Right renal cortex interstitium (tissue), 3 donors: Measurements from ENCODE around the gene NPC2. TPM values are rescaled to one million over a fixed set of nuclear protein-coding genes. Genes with fewer than 3 reads are reported as not detected.

Experiments
- DNase-seq, 3 donors: peaks; one replicate each; pipeline ENCODE4 v3.0.0-alpha.2; 2013; ENCODE audit warnings: low read depth in 3 of 3, low spot score in 2 of 3
- polyA plus RNA-seq, 3 donors: library from polyadenylated mRNA; unstranded; fragments of 120-200 nt; gene quantifications; one replicate each; pipeline ENCODE4 v1.2.1, GENCODE V29; 2013; ENCODE audit not compliant: insufficient read length in 3 of 3

NPC2 gene
- polyA plus RNA-seq, 3 donors, result 333 to 385 (median 336) TPM

DNA sequence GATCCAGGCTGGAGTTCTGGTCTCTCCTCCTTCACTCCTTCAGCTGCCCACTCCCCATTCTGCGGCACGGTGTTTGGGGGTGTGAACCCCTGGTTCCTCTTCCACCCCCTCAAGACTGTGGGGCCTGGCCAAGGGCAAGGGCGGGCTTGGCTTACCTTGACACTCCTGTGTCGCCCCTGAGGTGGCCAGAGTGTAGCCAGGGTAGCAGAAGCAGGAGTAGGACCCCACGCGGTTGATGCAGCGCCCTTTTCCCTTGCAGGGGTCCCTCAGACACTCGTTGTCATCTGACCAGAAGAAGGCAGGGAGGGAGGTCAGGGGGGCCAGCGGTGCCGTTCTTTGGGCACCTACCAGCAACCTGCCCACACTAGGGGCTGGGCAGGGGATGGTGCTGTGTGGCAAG lies 28.7 kb upstream of the NPC2 start:
- DNase-seq, result no peak

DNA sequence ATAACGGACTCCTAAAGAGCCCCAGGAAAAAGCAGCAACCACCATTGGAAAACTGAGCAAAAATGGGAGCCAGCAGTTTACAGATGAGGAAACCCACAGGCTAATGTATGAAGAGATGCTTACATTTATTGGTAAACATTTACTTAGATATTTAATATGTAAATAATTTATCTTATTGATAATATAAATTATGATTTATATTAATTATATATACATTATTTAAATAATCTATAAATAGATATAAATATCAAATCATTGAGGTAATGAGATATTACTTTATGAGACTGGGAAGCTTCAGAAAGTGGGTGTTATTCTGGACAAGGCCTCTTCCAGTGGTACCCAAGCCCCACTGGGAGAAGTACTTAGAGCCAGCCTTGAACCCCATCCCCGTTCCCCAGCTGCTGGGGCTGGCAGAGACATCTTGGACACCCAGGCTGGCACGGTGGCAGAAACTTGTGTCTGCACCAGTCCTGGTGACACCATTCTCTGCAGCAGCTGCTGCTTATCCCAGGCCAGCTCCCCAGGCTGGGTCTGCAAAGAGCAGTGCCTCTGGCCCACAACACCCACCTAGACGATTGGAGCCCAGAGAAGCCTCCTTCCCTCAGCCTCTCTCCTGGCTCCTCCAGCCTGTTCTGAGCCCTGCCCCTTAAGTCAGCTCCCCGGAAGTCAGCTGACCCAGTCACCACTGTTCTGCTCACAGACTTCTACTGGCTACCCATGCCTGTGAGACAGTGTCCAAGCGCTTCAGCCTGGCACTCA lies 26.4 kb upstream of the NPC2 start:
- no peak for DNase-seq

- DNase-seq, result no peak
Observed at GRCh38 chr14:74518221-74518620, 25.1 kb upstream of the NPC2 start.

DNA sequence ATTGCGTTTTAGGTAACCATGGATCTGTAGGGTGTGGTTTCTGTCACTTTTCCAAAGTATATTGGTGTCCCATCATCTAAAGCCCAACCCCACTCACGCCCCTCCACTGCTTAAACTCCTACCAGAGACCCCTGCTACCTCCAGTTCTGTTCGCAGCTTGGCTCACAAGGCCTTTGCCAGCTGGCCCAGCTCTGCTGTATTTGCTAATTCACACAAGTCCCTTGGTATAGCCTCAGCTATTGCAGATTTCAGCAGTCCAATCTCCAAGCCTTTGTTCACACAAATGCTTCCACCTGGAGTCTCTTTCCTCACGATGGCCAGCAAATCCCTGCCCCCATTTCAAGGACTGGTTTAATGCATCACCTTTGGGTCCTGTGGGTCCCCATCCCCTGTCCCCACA lies 24.6 kb upstream of the NPC2 start:
- DNase-seq, result no peak

DNA sequence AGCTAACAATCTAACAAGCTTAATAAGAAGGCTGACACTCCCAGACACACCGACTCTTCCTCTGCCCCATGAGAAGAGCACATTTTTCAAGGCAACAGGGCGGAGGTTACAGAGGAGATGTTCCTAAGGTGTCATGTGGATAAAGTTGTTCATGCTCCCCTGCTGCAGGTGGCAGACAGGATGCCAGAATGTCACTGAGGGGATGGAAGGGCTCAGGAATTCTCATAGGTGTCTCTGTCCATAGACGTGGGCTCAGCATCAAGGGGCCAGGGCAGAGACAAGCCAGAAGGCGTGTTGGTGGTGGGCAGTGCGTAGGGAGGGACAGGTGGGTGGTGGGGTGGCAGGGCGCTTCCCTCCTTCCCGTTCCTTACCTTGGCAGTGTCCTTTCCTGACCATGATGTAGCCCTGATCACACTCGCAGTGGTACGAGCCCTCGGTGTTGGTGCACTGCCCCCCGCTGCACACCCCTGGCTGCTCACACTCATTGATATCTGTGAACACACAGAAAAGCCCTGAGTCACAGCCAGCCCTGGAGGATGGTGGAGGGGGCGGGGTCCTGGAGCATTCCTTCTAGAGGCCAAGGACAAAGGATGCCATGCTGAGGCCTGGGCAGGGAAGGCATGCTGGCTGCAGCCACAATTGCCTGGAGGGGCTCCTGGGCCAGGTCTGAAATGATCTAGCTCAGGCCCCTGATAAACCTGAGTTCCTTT lies 23.5 kb upstream of the NPC2 start:
- DNase-seq, result no peak

DNA sequence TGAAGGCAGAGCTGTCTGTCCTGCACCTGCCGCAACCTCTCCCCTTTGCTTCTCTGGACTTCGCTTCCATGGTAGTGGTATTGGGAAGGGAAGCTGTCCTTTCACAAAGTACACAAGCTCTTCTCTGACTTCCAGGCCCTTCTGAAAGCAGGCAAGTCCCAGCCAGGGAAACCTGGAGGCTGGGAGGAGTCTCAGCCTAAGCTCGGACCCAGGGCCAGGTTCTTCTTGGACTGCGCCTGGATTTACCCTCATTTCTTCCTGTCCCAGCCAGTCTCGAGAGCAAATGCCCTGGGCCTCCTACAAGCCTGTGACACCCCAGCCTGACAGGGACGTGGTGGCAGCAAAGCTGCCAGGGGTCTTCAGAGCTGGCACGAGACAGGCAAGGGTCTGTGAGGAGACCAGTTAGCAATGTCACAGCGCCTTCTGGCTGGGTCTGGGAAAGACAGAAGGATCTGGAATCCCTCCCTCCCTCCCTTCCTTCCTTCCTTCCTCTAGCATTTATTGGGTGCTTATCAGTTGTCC lies 22.8 kb upstream of the NPC2 start:
- DNase-seq, result no peak

- no peak for DNase-seq
Observed at GRCh38 chr14:74514471-74514941, 21.4 kb upstream of the NPC2 start.

GRCh38 chr14:74511966-74512830 lies 19.1 kb upstream of the NPC2 start:
- no peak for DNase-seq

GRCh38 chr14:74510959-74511409 lies 17.9 kb upstream of the NPC2 start:
- no peak for DNase-seq

- no peak for DNase-seq
Observed at GRCh38 chr14:74510223-74510931, 17.3 kb upstream of the NPC2 start.

GRCh38 chr14:74509587-74510222 lies 16.6 kb upstream of the NPC2 start:
- DNase-seq, result no peak

DNA sequence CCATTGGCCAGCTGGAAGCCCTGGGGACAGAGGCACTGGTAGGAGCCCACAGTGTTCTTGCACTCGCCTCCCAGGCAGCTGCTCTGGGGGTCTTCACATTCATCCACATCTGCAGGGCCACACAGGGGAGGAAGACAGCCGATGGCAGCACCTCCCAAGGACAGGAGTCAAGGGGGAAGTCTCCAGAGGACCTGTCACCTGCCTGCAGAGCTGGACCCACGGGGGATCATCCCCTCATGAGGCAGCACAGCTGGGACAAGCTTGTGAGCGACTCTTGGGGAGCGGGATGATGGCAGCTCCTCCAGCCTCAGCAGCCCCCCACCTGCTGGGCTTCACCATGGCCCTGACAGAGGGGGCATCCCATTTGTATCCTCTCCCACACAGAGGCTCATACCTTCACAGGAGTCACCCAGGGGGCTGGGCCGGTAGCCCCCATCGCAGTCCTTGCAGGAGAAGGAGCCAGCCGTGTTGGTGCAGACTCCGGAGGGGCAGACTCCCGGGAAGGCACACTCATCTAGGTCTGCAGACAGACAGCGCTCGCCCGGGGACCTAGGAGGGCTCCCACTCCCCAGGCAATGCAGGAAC lies 15.8 kb upstream of the NPC2 start:
- no peak for DNase-seq

GRCh38 chr14:74508292-74508731 lies 15.2 kb upstream of the NPC2 start:
- no peak for DNase-seq

GRCh38 chr14:74507840-74508239 lies 14.7 kb upstream of the NPC2 start:
- DNase-seq, result no peak

GRCh38 chr14:74507085-74507484 lies 14.0 kb upstream of the NPC2 start:
- no peak for DNase-seq

GRCh38 chr14:74506411-74506851 lies 13.3 kb upstream of the NPC2 start:
- no peak for DNase-seq

- DNase-seq, result no peak
Observed at GRCh38 chr14:74505831-74506230, 12.7 kb upstream of the NPC2 start.

DNA sequence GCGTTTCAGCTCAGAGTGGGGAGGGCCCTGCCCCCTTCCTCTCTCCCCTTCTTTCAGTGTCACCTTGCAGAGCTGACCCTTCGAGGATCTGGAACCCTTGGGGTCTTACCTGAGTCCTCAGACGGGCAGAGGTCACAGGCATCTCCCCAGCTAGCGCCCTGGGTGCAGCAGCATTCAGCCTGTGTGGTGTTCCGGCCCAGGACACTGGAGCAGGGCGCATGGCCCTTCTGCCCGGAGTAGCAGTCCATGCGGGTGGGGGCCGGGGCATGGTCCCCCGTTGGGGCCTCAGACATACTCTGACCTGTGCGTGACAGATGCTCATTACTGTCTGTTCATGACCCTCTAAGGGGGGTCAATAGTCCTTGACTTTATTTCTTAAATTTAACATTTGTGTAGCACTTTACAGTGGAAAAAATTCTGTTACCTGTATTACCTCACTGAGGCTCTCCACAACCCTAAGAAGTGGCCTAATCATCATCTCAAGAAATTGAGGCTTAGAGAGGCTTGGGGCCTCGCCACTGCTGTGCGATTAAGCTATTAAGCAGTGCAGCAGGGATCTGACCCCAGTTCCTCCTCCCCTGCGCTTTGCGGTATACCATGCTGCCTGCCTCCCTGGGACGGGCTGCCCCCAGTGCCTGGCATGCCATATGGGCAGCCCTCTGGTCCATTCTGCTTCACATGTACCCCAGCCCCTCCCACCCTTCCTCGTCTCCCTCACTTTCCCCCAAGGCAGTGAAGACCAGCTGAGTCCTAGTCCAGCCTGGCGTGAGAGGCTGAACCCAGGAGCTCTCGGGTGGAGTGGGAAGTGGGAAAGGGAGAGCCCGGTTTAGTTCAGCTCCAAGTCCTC lies 12.0 kb upstream of the NPC2 start:
- DNase-seq, result no peak
